K562 (cell line): Measurements from ENCODE around the gene TMEM87A. TPM values are rescaled to one million over a fixed set of nuclear protein-coding genes. Genes with fewer than 3 reads are reported as not detected.
A peak's percentile ranks its signal among the peaks of the same experiment; 100 is the strongest.

Source experiments
- ATAC-seq: fragments of 200-7000 bp; cut with Tn5 transposase; 3 replicates; pipeline ENCODE4 v1.9.1; 2020; ENCODE audit warnings: moderate library complexity
- BruUV-seq: library from RNA; stranded (reverse); fragments of 400-500 nt; replicated peaks from 2 replicates; lab custom pipeline; 2021; lab: Mats Ljungman, UMichigan
- CTCF ChIA-PET: fragments of 300-600 bp; formaldehyde crosslinking; extraction: SDS; loops from one replicate; lab custom pipeline; 2021; ENCODE audit warnings: low intra/inter-chr PET ratio; lab: Yijun Ruan, JAX
- POLR2A ChIA-PET: fragments of 300-600, 350-650 bp; sonication (Branson Sonifier 250); formaldehyde crosslinking; extraction: SDS; loops from one replicate; lab custom pipeline; 2021; ENCODE audit warnings: antibody characterized with exemption, inconsistent platforms; lab: Yijun Ruan, JAX
- DNase-seq, 4 experiments: peaks; one replicate each; pipeline versions ENCODE4 v3.0.0 to v3.0.0-alpha.2; 2011 to 2018; ENCODE audit warnings: low spot score in 3 of 4, mixed read lengths in 3 of 4; ENCODE audit errors: extremely low read depth in 1 of 4
- FAIRE-seq: peaks from 2 replicates; lab custom pipeline; 2011; peaks lifted over from hg19 to GRCh38; lab: Jason Lieb, UNC
- H2AFZ ChIP-seq: 2 replicates; pipeline ENCODE4 v1.6.0; 2011; ENCODE audit warnings: low read depth, low read length, control low read depth, inconsistent platforms
- H3K27ac ChIP-seq: fragments of 200-600 bp; 3 replicates; pipeline ENCODE4 v1.8.0; 2011; ENCODE audit warnings: low read depth, mild to moderate bottlenecking, control low read depth, inconsistent platforms, low read length, moderate library complexity, mixed read lengths; ENCODE audit errors: extremely low read depth
- H3K27me3 ChIP-seq, 2 experiments: fragments of 300-600 bp in 1 of 2; 2 replicates in 1 of 2; 3 replicates in 1 of 2; pipeline versions ENCODE4 v1.6.0 to v1.8.0; 2011; ENCODE audit warnings: inconsistent platforms in 2 of 2, low read length in 2 of 2, mild to moderate bottlenecking in 1 of 2, mixed read lengths in 1 of 2, moderate library complexity in 1 of 2; ENCODE audit not compliant: control insufficient read depth in 2 of 2, insufficient read depth in 2 of 2
- H3K36me3 ChIP-seq: fragments of 300-600 bp; 3 replicates; pipeline ENCODE4 v1.8.0; 2011; ENCODE audit warnings: mild to moderate bottlenecking, low read length, inconsistent platforms; ENCODE audit not compliant: control insufficient read depth, insufficient read depth
- H3K4me1 ChIP-seq, 2 experiments: fragments of 200-600 bp in 1 of 2; replicated peaks in 1 of 2; 2 replicates in 1 of 2; 3 replicates in 1 of 2; pipeline versions ENCODE4 v1.5.1 to v1.8.0; 2011; ENCODE audit warnings: inconsistent platforms in 2 of 2, low read length in 2 of 2, mild to moderate bottlenecking in 1 of 2, mixed read lengths in 1 of 2, moderate library complexity in 1 of 2; ENCODE audit not compliant: control insufficient read depth in 2 of 2, insufficient read depth in 2 of 2
- H3K4me2 ChIP-seq: 2 replicates; pipeline ENCODE4 v1.6.1; 2011; ENCODE audit warnings: low read length, control low read depth, inconsistent platforms, mixed read lengths; ENCODE audit not compliant: insufficient read depth
- H3K4me3 ChIP-seq: fragments of 200-600 bp; sonication (generic), shearing (Covaris generic); 2 replicates; pipeline ENCODE4 v1.5.1; 2016; ENCODE audit warnings: control low read depth, inconsistent platforms
- H3K79me2 ChIP-seq: fragments of 200-600 bp; 3 replicates; pipeline ENCODE4 v1.8.0; 2011; ENCODE audit warnings: low read length, inconsistent platforms; ENCODE audit not compliant: control insufficient read depth, insufficient read depth
- H3K9ac ChIP-seq, 2 experiments: 2 replicates each; pipeline versions ENCODE4 v1.6.0 to v1.6.1; 2011; ENCODE audit warnings: low read depth in 2 of 2, low read length in 2 of 2, control low read depth in 1 of 2, inconsistent platforms in 1 of 2, mild to moderate bottlenecking in 1 of 2, mixed read lengths in 1 of 2; ENCODE audit not compliant: insufficient read depth in 1 of 2
- H3K9me1 ChIP-seq: one replicate; pipeline ENCODE4 v1.6.0; 2011; ENCODE audit warnings: inconsistent platforms, mild to moderate bottlenecking, low read length, moderate library complexity; ENCODE audit not compliant: control insufficient read depth, insufficient read depth
- H3K9me3 ChIP-seq: replicated peaks from 2 replicates; pipeline ENCODE4 v1.5.1; 2011; ENCODE audit warnings: low read depth, low read length, inconsistent platforms; ENCODE audit not compliant: control insufficient read depth, insufficient read depth
- H4K20me1 ChIP-seq: replicated peaks from 2 replicates; pipeline ENCODE4 v1.6.1; 2011; ENCODE audit warnings: low read length, inconsistent platforms, mixed read lengths; ENCODE audit not compliant: control insufficient read depth, insufficient read depth
- BRD9 ChIP-seq: fragments of 450-650 bp; IDR thresholded peaks from 2 replicates; pipeline ENCODE4 v1.6.1; 2018; ENCODE audit warnings: low read depth; ENCODE audit not compliant: partially characterized antibody
- DMBX1 ChIP-seq: fragments of 250-450 bp; sonication (Bioruptor Pico); IDR thresholded peaks from 2 replicates; pipeline ENCODE4 v1.8.0; 2022; ENCODE audit warnings: inconsistent platforms, mild to moderate bottlenecking, moderate library complexity, borderline replicate concordance
- HDAC1 ChIP-seq, 2 experiments: fragments of 450-650 bp; IDR thresholded peaks; 2 replicates each; pipeline ENCODE4 v1.6.1; 2016 to 2017; ENCODE audit warnings: inconsistent platforms in 1 of 2, mild to moderate bottlenecking in 1 of 2, moderate library complexity in 1 of 2
- KAT8 ChIP-seq: fragments of 450-650 bp; IDR thresholded peaks from 2 replicates; pipeline ENCODE4 v1.6.1; 2016; ENCODE audit warnings: low read depth, mild to moderate bottlenecking
- ZFP30 ChIP-seq: fragments of 250-450 bp; sonication (Bioruptor Pico); IDR thresholded peaks from 2 replicates; pipeline ENCODE4 v1.8.0; 2022; ENCODE audit warnings: moderate library complexity, mild to moderate bottlenecking, inconsistent platforms, borderline replicate concordance
- WGBS: fragments of 100-300 bp; shearing (Covaris generic); methylation state at CpG from one replicate; pipeline ENCODE4 v1.1.6; 2016; ENCODE audit warnings: low coverage, mixed read lengths; ENCODE audit not compliant: insufficient coverage; ENCODE audit errors: missing lambda C conversion rate; 5-methylcytosine and 5-hydroxymethylcytosine counted together
- in situ Hi-C: fragments of 300-500 bp; cut with MboI; formaldehyde crosslinking; loops from 4 replicates; pipeline ENCODE4 v1.15.0; 2018; ENCODE audit warnings: inconsistent platforms, mixed read lengths
- intact Hi-C: fragments of 100-400 bp; cut with micrococcal nuclease; formaldehyde crosslinking; loops from 2 replicates; pipeline ENCODE4 v1.14.2; 2022
- polyA plus RNA-seq, 8 experiments: library from polyadenylated mRNA; depleted of rRNA in 4 of 8; stranded (reverse) in 5 of 8; unstranded in 3 of 8; fragments of >200 nt; fragmentation: Nextera tagmentation in 2 of 8; fragmentation: Illumina TruSeq in 1 of 8; extraction: Ambion mirVana in 2 of 8; extraction: Trizol in 1 of 8; gene quantifications; 2 replicates each; pipeline versions ENCODE4 v1.2.1 to v1.2.3, GENCODE V29; 2011 to 2014; ENCODE audit warnings: inconsistent platforms in 1 of 8, missing spikeins in 1 of 8
- total RNA-seq, 7 experiments: library from RNA; depleted of rRNA in 6 of 7; stranded (reverse); fragments of >200 nt in 6 of 7; fragmentation: Illumina TruSeq in 2 of 7; extraction: Trizol in 2 of 7; gene quantifications; 2 replicates each; pipeline versions ENCODE4 v1.2.1 to v1.2.3, GENCODE V29; 2011 to 2021; ENCODE audit warnings: low replicate concordance in 1 of 7
- TF ChIP-seq, protein P1 (sequence below), 2 experiments: fragments of 200-800 bp in 1 of 2; sonication (Bioruptor generic) in 1 of 2; sonication (generic) in 1 of 2; formaldehyde crosslinking in 1 of 2; IDR thresholded peaks in 1 of 2; conservative IDR thresholded peaks in 1 of 2; 2 replicates each; pipeline versions ENCODE4 v1.5.0 to v1.6.1; 2016 to 2020; ENCODE audit warnings: missing compliant biosample characterization in 1 of 2, missing genetic modification characterization in 1 of 2, missing genetic modification reagents in 1 of 2
- TF ChIP-seq, protein P2 (sequence below): sonication (generic); IDR thresholded peaks from 2 replicates; pipeline ENCODE4 v1.6.1; 2016
- TF ChIP-seq, protein P3 (sequence below), 2 experiments: fragments of 450-650 bp in 1 of 2; sonication (generic) in 1 of 2; formaldehyde crosslinking in 1 of 2; IDR thresholded peaks; 2 replicates each; pipeline versions ENCODE4 v1.7.1 to v1.9.0; 2016 to 2022; ENCODE audit warnings: inconsistent platforms in 1 of 2, mild to moderate bottlenecking in 1 of 2, missing genetic modification reagents in 1 of 2

TMEM87A gene
- total and polyA plus RNA-seq, 9 of the 15 experiments (the other 6 are each of a cell fraction or from before 2014, with no cell fraction given): 16.6 to 43.3 (median 29.6) TPM

DNA sequence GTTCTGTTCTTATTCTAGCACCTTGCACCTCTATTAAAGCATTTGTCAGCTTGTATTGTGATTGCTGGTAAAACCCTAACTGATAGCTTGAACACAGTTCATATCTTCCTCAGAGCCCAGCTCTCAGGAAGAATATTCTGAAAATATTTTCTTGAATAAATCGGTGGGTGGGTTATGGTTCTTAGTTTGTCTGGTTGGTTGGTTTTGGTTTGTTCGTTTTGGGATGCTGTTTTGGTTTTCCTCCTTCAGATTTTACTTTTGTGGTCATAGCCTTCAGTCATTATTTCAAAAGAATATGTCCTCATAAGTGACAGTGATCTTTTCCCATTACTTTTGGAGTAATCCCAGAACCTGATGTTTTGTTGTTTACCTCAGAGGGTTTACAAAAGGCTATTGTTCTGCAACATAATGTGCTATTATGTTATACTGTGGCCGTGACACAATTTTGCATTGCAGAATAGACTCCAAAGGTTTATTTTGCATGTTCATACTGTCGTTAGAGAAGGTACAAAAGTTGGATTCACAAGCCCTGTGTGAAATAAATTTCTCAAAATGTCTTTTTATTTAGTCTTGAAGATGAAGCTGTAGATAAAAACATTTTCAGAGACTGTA is 2.7 kb upstream of the TMEM87A start:
- Histone ChIP-seq H3K9ac (peak overlapping the region in 1 of 2 experiments; percentile 95; a peak in 2 of 4 replicates), H3K4me2 (peak overlapping the region; percentile 92), H3K27ac (peak overlapping the region; percentile 99), H4K20me1 (no peaks in the 10 kb centered on the region; the same call in 1 of the 2 replicates), H2AFZ (peak overlapping the region; percentile 92), H3K27me3 (no peaks in the 10 kb centered on the region), H3K4me3 (peak overlapping the region; percentile 64), H3K9me1 (no peaks in the 10 kb centered on the region), H3K4me1 (peaks cover 4 to 12% of the 10 kb centered on the region in 2 experiments), H3K9me3 (no peaks in the 10 kb centered on the region), H3K36me3 (peaks cover 17% of the 10 kb centered on the region), H3K79me2 (peaks cover 51% of the 10 kb centered on the region)
- FAIRE-seq (no peak), ATAC-seq (no peak), DNase-seq (peak in 1 of 4 experiments; percentile 14)
- no TSS peak for BruUV-seq
- POLR2A ChIA-PET: interaction anchor here (0.6 to 1.2 kb wide), 4 partner anchors 11 to 272 kb away, joined by 3 to 4 read pairs (median 4); no protein-coding TSS in a partner anchor
- in situ Hi-C loops (no loop called here), intact Hi-C loops (no loop called here)
- CTCF ChIA-PET: no interaction called here
- WGBS: 5% methylated on average over 4 of the region's 4 CpGs
- TF ChIP-seq, protein P1, sequence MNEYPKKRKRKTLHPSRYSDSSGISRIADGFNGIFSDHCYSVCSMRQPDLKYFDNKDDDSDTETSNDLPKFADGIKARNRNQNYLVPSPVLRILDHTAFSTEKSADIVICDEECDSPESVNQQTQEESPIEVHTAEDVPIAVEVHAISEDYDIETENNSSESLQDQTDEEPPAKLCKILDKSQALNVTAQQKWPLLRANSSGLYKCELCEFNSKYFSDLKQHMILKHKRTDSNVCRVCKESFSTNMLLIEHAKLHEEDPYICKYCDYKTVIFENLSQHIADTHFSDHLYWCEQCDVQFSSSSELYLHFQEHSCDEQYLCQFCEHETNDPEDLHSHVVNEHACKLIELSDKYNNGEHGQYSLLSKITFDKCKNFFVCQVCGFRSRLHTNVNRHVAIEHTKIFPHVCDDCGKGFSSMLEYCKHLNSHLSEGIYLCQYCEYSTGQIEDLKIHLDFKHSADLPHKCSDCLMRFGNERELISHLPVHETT (CRISPR knock-in tag; conservative IDR thresholded peaks at IDR 0.05 in 1 of 2, IDR thresholded peaks at IDR 0.05 in 1 of 2): 0 out of 4 replicates have a peak, but pooled peaks of 1 of the 2 experiments have one; percentile 30
- no peak for TF ChIP-seq KAT8
- peak; percentile 45 for TF ChIP-seq BRD9
- TF ChIP-seq HDAC1 (IDR thresholded peaks at IDR 0.05): 0 out of 4 replicates have a peak, but pooled peaks of 1 of the 2 experiments have one; percentile 38
- no peak for TF ChIP-seq ZFP30 (CRISPR knock-in tag)
- TF ChIP-seq, protein P2, sequence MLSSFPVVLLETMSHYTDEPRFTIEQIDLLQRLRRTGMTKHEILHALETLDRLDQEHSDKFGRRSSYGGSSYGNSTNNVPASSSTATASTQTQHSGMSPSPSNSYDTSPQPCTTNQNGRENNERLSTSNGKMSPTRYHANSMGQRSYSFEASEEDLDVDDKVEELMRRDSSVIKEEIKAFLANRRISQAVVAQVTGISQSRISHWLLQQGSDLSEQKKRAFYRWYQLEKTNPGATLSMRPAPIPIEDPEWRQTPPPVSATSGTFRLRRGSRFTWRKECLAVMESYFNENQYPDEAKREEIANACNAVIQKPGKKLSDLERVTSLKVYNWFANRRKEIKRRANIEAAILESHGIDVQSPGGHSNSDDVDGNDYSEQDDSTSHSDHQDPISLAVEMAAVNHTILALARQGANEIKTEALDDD: 0 out of 2 replicates have a peak, but pooled peaks have one; percentile 52
- TF ChIP-seq, protein P3, sequence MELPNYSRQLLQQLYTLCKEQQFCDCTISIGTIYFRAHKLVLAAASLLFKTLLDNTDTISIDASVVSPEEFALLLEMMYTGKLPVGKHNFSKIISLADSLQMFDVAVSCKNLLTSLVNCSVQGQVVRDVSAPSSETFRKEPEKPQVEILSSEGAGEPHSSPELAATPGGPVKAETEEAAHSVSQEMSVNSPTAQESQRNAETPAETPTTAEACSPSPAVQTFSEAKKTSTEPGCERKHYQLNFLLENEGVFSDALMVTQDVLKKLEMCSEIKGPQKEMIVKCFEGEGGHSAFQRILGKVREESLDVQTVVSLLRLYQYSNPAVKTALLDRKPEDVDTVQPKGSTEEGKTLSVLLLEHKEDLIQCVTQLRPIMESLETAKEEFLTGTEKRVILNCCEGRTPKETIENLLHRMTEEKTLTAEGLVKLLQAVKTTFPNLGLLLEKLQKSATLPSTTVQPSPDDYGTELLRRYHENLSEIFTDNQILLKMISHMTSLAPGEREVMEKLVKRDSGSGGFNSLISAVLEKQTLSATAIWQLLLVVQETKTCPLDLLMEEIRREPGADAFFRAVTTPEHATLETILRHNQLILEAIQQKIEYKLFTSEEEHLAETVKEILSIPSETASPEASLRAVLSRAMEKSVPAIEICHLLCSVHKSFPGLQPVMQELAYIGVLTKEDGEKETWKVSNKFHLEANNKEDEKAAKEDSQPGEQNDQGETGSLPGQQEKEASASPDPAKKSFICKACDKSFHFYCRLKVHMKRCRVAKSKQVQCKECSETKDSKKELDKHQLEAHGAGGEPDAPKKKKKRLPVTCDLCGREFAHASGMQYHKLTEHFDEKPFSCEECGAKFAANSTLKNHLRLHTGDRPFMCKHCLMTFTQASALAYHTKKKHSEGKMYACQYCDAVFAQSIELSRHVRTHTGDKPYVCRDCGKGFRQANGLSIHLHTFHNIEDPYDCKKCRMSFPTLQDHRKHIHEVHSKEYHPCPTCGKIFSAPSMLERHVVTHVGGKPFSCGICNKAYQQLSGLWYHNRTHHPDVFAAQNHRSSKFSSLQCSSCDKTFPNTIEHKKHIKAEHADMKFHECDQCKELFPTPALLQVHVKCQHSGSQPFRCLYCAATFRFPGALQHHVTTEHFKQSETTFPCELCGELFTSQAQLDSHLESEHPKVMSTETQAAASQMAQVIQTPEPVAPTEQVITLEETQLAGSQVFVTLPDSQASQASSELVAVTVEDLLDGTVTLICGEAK (IDR thresholded peaks at IDR 0.05): peak; percentile 56; the same call in 1 of the 2 replicates
- TF ChIP-seq, protein P3 (CRISPR knock-in tag; IDR thresholded peaks at IDR 0.05): no peak
- no peak for TF ChIP-seq DMBX1 (CRISPR knock-in tag)
